Esophagus muscularis mucosa (tissue), 4 donors: ENCODE results near the gene MFSD1. TPM values are rescaled to one million over a fixed set of nuclear protein-coding genes. Genes with fewer than 3 reads are reported as not detected.

Source experiments
- DNase-seq: peaks from one replicate; pipeline ENCODE4 v3.0.0-alpha.2; 2017; ENCODE audit errors: extremely low spot score
- H3K27ac ChIP-seq, 4 donors: fragments of 200-600 bp; sonication (generic); replicated peaks in 1 of 4; 1 replicate in 3 of 4; 2 replicates in 1 of 4; pipeline ENCODE4 v1.5.1; 2016 to 2019; ENCODE audit warnings: mild to moderate bottlenecking in 1 of 4
- H3K27me3 ChIP-seq, 4 donors: fragments of 200-600 bp; sonication (generic); one replicate each; pipeline versions ENCODE4 v1.5.1 to v1.6.0; 2016 to 2019
- H3K36me3 ChIP-seq, 4 donors: fragments of 200-600 bp; sonication (generic); one replicate each; pipeline ENCODE4 v1.5.1; 2016 to 2019
- H3K4me1 ChIP-seq, 4 donors: fragments of 200-600 bp; sonication (generic); one replicate each; pipeline ENCODE4 v1.5.1; 2016 to 2019
- H3K4me3 ChIP-seq, 4 donors: fragments of 200-600 bp; sonication (generic); 1 replicate in 2 of 4; 2 replicates in 2 of 4; pipeline ENCODE4 v1.5.1; 2016 to 2019; ENCODE audit warnings: mild to moderate bottlenecking in 4 of 4, moderate library complexity in 1 of 4
- H3K9me3 ChIP-seq, 4 donors: fragments of 200-600 bp; sonication (generic); 1 replicate in 3 of 4; 2 replicates in 1 of 4; pipeline ENCODE4 v1.5.1; 2016 to 2019
- EP300 ChIP-seq: sonication (generic); formaldehyde crosslinking; IDR thresholded peaks from one replicate; pipeline ENCODE4 v1.6.1; 2017; ENCODE audit warnings: antibody characterized with exemption
- POLR2A ChIP-seq: fragments of 450-650 bp; IDR thresholded peaks from one replicate; pipeline ENCODE4 v1.6.1; 2017; ENCODE audit warnings: antibody characterized with exemption, moderate library complexity, mild to moderate bottlenecking, low read depth
- POLR2AphosphoS5 ChIP-seq, 2 donors: sonication (generic); formaldehyde crosslinking; IDR thresholded peaks; one replicate each; pipeline ENCODE4 v1.6.1; 2017; ENCODE audit warnings: antibody characterized with exemption in 2 of 2
- WGBS: methylation state at CpG from one replicate; pipeline ENCODE4 v1.1.5; 2018; 5-methylcytosine and 5-hydroxymethylcytosine counted together
- intact Hi-C: fragments of 100-400 bp; cut with DNase I; formaldehyde crosslinking; loops from one replicate; pipeline ENCODE4 v1.15.1; 2023
- total RNA-seq, 4 donors: library from RNA; depleted of rRNA; stranded (reverse); fragments of >200 nt; gene quantifications; one replicate each; pipeline versions ENCODE4 v1.1.0 to v1.2.1, GENCODE V29; 2016
- TF ChIP-seq, protein P1 (sequence below), 3 experiments: fragments of 200-600 bp in 2 of 3; fragments of 450-650 bp in 1 of 3; sonication (generic) in 2 of 3; IDR thresholded peaks; one replicate each; pipeline ENCODE4 v1.5.1; 2017 to 2019; ENCODE audit warnings: antibody characterized with exemption in 3 of 3, mild to moderate bottlenecking in 2 of 3, moderate library complexity in 1 of 3

Gene MFSD1
- total RNA-seq, 4 donors from 2014 or later, result 45.7 to 74.9 (median 50.3) TPM

DNA sequence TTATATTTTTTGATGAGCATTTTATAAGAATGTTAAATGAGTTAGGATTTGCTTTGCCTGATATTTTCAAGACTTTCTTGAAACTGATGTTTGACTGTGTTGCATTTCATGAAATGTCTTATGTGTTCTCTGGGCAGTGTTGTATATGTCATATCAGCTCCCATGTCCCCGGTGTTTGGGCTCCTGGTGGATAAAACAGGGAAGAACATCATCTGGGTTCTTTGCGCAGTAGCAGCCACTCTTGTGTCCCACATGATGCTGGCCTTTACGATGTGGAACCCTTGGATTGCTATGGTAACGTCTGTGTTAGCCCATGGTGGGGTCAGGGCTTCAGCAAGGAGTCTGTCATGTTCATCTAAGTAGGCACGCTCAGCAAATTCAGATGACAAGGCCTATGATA, 20.0 kb downstream of the MFSD1 start:
- peaks cover 63 to 91% (median 77%) of the 10 kb centered on the region in 4 donors for H3K36me3 ChIP-seq
- no peak overlapping the region for H3K27ac ChIP-seq
- intact Hi-C loops, result no loop called here
- no peak overlapping the region for H3K4me3 ChIP-seq
- WGBS, result 95% methylated on average over 5 of the region's 5 CpGs
- TF ChIP-seq, protein P1, sequence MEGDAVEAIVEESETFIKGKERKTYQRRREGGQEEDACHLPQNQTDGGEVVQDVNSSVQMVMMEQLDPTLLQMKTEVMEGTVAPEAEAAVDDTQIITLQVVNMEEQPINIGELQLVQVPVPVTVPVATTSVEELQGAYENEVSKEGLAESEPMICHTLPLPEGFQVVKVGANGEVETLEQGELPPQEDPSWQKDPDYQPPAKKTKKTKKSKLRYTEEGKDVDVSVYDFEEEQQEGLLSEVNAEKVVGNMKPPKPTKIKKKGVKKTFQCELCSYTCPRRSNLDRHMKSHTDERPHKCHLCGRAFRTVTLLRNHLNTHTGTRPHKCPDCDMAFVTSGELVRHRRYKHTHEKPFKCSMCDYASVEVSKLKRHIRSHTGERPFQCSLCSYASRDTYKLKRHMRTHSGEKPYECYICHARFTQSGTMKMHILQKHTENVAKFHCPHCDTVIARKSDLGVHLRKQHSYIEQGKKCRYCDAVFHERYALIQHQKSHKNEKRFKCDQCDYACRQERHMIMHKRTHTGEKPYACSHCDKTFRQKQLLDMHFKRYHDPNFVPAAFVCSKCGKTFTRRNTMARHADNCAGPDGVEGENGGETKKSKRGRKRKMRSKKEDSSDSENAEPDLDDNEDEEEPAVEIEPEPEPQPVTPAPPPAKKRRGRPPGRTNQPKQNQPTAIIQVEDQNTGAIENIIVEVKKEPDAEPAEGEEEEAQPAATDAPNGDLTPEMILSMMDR (IDR thresholded peaks at IDR 0.05), result no peak
- TF ChIP-seq POLR2A, result no peak
- no peak for TF ChIP-seq POLR2AphosphoS5 (IDR thresholded peaks at IDR 0.05)
- no peak for TF ChIP-seq EP300
- no peaks in the 10 kb centered on the region for H3K27me3 ChIP-seq
- H3K4me1 ChIP-seq, result no peaks in the 10 kb centered on the region
- DNase-seq, result no peak
- no peaks in the 10 kb centered on the region for H3K9me3 ChIP-seq

DNA sequence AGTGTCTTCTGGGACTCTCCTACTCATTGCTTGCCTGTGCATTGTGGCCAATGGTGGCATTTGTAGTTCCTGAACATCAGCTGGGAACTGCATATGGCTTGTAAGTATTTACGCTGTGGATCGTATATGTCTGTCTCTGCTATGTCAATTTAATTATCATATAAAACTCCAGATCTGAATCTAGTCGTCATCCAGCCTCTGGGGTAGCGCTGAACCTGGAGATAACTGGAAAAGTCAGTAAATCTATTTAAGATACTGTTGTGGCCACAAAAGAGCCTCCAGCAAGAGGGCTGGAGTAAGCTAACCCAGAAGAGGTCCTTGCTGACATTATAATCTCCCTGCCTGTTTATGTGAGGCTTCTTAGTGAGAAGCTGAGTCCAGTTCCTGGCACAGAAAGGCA, 21.6 kb downstream of the MFSD1 start:
- Histone ChIP-seq H3K4me3 (no peak overlapping the region), H3K27ac (no peak overlapping the region), H3K36me3 (peaks cover 59 to 94% (median 77%) of the 10 kb centered on the region in 4 donors), H3K27me3 (no peaks in the 10 kb centered on the region), H3K4me1 (no peaks in the 10 kb centered on the region), H3K9me3 (no peaks in the 10 kb centered on the region)
- DNase-seq, result no peak
- WGBS, result 95% methylated on average over 4 of the region's 4 CpGs
- intact Hi-C loops, result no loop called here
- TF ChIP-seq, protein P1 (IDR thresholded peaks at IDR 0.05), result no peak
- TF ChIP-seq POLR2A, result no peak
- no peak for TF ChIP-seq POLR2AphosphoS5 (IDR thresholded peaks at IDR 0.05)
- no peak for TF ChIP-seq EP300

DNA sequence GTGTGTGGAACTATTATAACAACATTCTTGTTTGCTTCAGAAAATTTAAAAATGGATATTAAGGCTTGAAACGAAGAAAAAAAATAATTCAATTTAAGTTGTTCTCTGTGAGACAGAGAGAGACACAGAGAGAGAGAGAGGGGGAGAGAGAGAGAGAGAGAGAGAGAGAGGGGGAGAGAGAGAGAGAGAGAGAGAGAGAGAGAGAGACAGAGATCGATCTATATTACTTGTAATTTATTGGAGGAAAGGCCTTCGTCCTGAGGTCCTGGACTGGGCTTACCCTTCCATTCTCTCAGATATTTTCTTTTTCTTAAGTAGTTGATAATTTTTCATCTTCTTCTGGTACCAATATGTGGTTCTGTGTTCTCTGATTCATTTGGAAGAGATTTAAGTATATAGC, 25.9 kb downstream of the MFSD1 start:
- Histone ChIP-seq H3K27me3 (no peaks in the 10 kb centered on the region), H3K4me1 (no peaks in the 10 kb centered on the region), H3K27ac (no peak overlapping the region), H3K36me3 (peaks cover 35 to 88% (median 65%) of the 10 kb centered on the region in 4 donors), H3K9me3 (no peaks in the 10 kb centered on the region), H3K4me3 (no peak overlapping the region)
- DNase-seq, result no peak
- 97% methylated on average over 3 of the region's 3 CpGs for WGBS
- intact Hi-C loops, result no loop called here
- TF ChIP-seq POLR2AphosphoS5 (IDR thresholded peaks at IDR 0.05) (no peak), POLR2A (no peak), EP300 (no peak)
- TF ChIP-seq, protein P1 (IDR thresholded peaks at IDR 0.05), result no peak

DNA sequence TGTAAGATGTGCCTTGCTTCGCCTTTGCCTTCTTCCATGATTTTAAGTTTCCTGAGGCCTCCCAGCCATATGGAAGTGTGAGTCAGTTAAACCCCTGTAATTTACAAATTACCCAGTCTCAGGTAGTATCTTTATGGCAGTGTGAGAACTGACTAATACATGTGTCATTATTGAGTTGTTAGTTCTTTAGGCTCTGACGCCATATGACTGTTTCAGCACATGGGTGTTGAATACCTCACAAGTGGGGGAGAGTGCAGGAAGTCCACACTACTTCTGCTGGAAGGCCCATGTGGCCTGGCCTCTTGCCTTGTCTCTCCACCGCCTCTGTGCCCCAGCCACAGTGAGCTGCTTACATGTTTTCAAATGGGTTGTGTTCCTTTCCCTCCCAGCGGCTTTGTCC, 28.5 kb downstream of the MFSD1 start:
- H3K4me3 ChIP-seq, result no peak overlapping the region

More for the DNA sequence above, 28.5 kb downstream of the MFSD1 start:
- no peaks in the 10 kb centered on the region for H3K9me3 ChIP-seq
- intact Hi-C loops, result no loop called here
- H3K36me3 ChIP-seq, result peaks cover 9 to 64% (median 42%) of the 10 kb centered on the region in 4 donors
- 97% methylated on average over 4 of the region's 4 CpGs for WGBS
- no peaks in the 10 kb centered on the region for H3K27me3 ChIP-seq
- H3K4me1 ChIP-seq, result no peaks in the 10 kb centered on the region
- H3K27ac ChIP-seq, result no peak overlapping the region
- no peak for DNase-seq
- TF ChIP-seq, protein P1 (IDR thresholded peaks at IDR 0.05), result no peak
- TF ChIP-seq POLR2AphosphoS5 (IDR thresholded peaks at IDR 0.05) (no peak), POLR2A (no peak), EP300 (no peak)
